Activated CD8-positive, alpha-beta memory T cell treated with anti-CD3 and anti-CD28 coated beads for 1 hour (primary cell): ENCODE results near the gene TAS2R40.

Experiments
- DNase-seq, 2 donors: peaks; one replicate each; pipeline ENCODE4 v3.0.0-alpha.2; 2020; ENCODE audit warnings: low read depth in 1 of 2; ENCODE audit errors: extremely low read depth in 1 of 2

Gene TAS2R40

GRCh38 chr7:143222782-143223181 lies 945 bp downstream of the TAS2R40 start:
- no peak for DNase-seq

- DNase-seq = no peak
These were observed 1.9 kb downstream of the TAS2R40 start for GRCh38 chr7:143223784-143224183.

- no peak for DNase-seq
These were observed 3.2 kb downstream of the TAS2R40 start for GRCh38 chr7:143225047-143225446.

GRCh38 chr7:143227806-143228205 lies 6.0 kb downstream of the TAS2R40 start:
- DNase-seq = no peak

GRCh38 chr7:143229054-143229790 lies 7.4 kb downstream of the TAS2R40 start:
- DNase-seq = no peak

GRCh38 chr7:143230602-143231457 lies 9.0 kb downstream of the TAS2R40 start:
- no peak for DNase-seq

- no peak for DNase-seq
These were observed 12.1 kb downstream of the TAS2R40 start for GRCh38 chr7:143233816-143234532.

GRCh38 chr7:143234533-143234875 lies 12.7 kb downstream of the TAS2R40 start:
- no peak for DNase-seq

- DNase-seq = no peak
These were observed 13.7 kb downstream of the TAS2R40 start for GRCh38 chr7:143235561-143235960.

GRCh38 chr7:143236408-143236990 lies 14.7 kb downstream of the TAS2R40 start:
- DNase-seq = no peak

GRCh38 chr7:143237366-143237765 lies 15.5 kb downstream of the TAS2R40 start:
- DNase-seq = no peak

GRCh38 chr7:143238289-143238980 lies 16.6 kb downstream of the TAS2R40 start:
- no peak for DNase-seq

- no peak for DNase-seq
These were observed 18.0 kb downstream of the TAS2R40 start for GRCh38 chr7:143239813-143240212.

- DNase-seq = peak; percentile 43 to 44
These were observed 18.7 kb downstream of the TAS2R40 start for GRCh38 chr7:143240291-143241168.

GRCh38 chr7:143242306-143242705 lies 20.5 kb downstream of the TAS2R40 start:
- DNase-seq = no peak

- DNase-seq = no peak
These were observed 21.3 kb downstream of the TAS2R40 start for GRCh38 chr7:143243111-143243510.

GRCh38 chr7:143243614-143244013 lies 21.8 kb downstream of the TAS2R40 start:
- no peak for DNase-seq

GRCh38 chr7:143244321-143244720 lies 22.5 kb downstream of the TAS2R40 start:
- no peak for DNase-seq

GRCh38 chr7:143245123-143245522 lies 23.3 kb downstream of the TAS2R40 start:
- no peak for DNase-seq

- DNase-seq = no peak
These were observed 25.5 kb downstream of the TAS2R40 start for GRCh38 chr7:143247372-143247771.
